OCI-LY3 (cell line): Measurements from ENCODE around the gene CCDC159.

ENCODE experiments used
- CTCF ChIP-seq: fragments of 200-600, 300-600 bp; sonication (generic); IDR thresholded peaks from 2 replicates; pipeline ENCODE4 v1.5.1; 2014; ENCODE audit warnings: antibody characterized with exemption, low read length, low read depth
- EZH2phosphoT487 ChIP-seq: fragments of 200-600 bp; shearing (Covaris generic); IDR thresholded peaks from 2 replicates; pipeline ENCODE4 v1.6.1; 2018; ENCODE audit warnings: antibody characterized with exemption, mixed run types, low read depth

GRCh38 chr19:11335449-11336146 lies 10.7 kb upstream of the CCDC159 start:
- TF ChIP-seq CTCF (no peak), EZH2phosphoT487 (no peak)
